K562 (cell line): ENCODE measurements around the gene FUT8. TPM values are rescaled to one million over a fixed set of nuclear protein-coding genes. Genes with fewer than 3 reads are reported as not detected.

Source experiments
- ATAC-seq: fragments of 200-7000 bp; cut with Tn5 transposase; 3 replicates; pipeline ENCODE4 v1.9.1; 2020; ENCODE audit warnings: moderate library complexity
- BruUV-seq: library from RNA; stranded (reverse); fragments of 400-500 nt; replicated peaks from 2 replicates; lab custom pipeline; 2021; lab: Mats Ljungman, UMichigan
- CTCF ChIA-PET: fragments of 300-600 bp; formaldehyde crosslinking; extraction: SDS; loops from one replicate; lab custom pipeline; 2021; ENCODE audit warnings: low intra/inter-chr PET ratio; lab: Yijun Ruan, JAX
- POLR2A ChIA-PET: fragments of 300-600, 350-650 bp; sonication (Branson Sonifier 250); formaldehyde crosslinking; extraction: SDS; loops from one replicate; lab custom pipeline; 2021; ENCODE audit warnings: antibody characterized with exemption, inconsistent platforms; lab: Yijun Ruan, JAX
- DNase-seq, 4 experiments: peaks; one replicate each; pipeline versions ENCODE4 v3.0.0 to v3.0.0-alpha.2; 2011 to 2018; ENCODE audit warnings: low spot score in 3 of 4, mixed read lengths in 3 of 4; ENCODE audit errors: extremely low read depth in 1 of 4
- FAIRE-seq: peaks from 2 replicates; lab custom pipeline; 2011; peaks lifted over from hg19 to GRCh38; lab: Jason Lieb, UNC
- H2AFZ ChIP-seq: 2 replicates; pipeline ENCODE4 v1.6.0; 2011; ENCODE audit warnings: low read depth, low read length, control low read depth, inconsistent platforms
- H3K27ac ChIP-seq: fragments of 200-600 bp; 3 replicates; pipeline ENCODE4 v1.8.0; 2011; ENCODE audit warnings: low read depth, mild to moderate bottlenecking, control low read depth, inconsistent platforms, low read length, moderate library complexity, mixed read lengths; ENCODE audit errors: extremely low read depth
- H3K27me3 ChIP-seq, 2 experiments: fragments of 300-600 bp in 1 of 2; 2 replicates in 1 of 2; 3 replicates in 1 of 2; pipeline versions ENCODE4 v1.6.0 to v1.8.0; 2011; ENCODE audit warnings: inconsistent platforms in 2 of 2, low read length in 2 of 2, mild to moderate bottlenecking in 1 of 2, mixed read lengths in 1 of 2, moderate library complexity in 1 of 2; ENCODE audit not compliant: control insufficient read depth in 2 of 2, insufficient read depth in 2 of 2
- H3K36me3 ChIP-seq: fragments of 300-600 bp; 3 replicates; pipeline ENCODE4 v1.8.0; 2011; ENCODE audit warnings: mild to moderate bottlenecking, low read length, inconsistent platforms; ENCODE audit not compliant: control insufficient read depth, insufficient read depth
- H3K4me1 ChIP-seq, 2 experiments: fragments of 200-600 bp in 1 of 2; replicated peaks in 1 of 2; 2 replicates in 1 of 2; 3 replicates in 1 of 2; pipeline versions ENCODE4 v1.5.1 to v1.8.0; 2011; ENCODE audit warnings: inconsistent platforms in 2 of 2, low read length in 2 of 2, mild to moderate bottlenecking in 1 of 2, mixed read lengths in 1 of 2, moderate library complexity in 1 of 2; ENCODE audit not compliant: control insufficient read depth in 2 of 2, insufficient read depth in 2 of 2
- H3K4me2 ChIP-seq: 2 replicates; pipeline ENCODE4 v1.6.1; 2011; ENCODE audit warnings: low read length, control low read depth, inconsistent platforms, mixed read lengths; ENCODE audit not compliant: insufficient read depth
- H3K4me3 ChIP-seq: fragments of 200-600 bp; sonication (generic), shearing (Covaris generic); 2 replicates; pipeline ENCODE4 v1.5.1; 2016; ENCODE audit warnings: control low read depth, inconsistent platforms
- H3K79me2 ChIP-seq: fragments of 200-600 bp; 3 replicates; pipeline ENCODE4 v1.8.0; 2011; ENCODE audit warnings: low read length, inconsistent platforms; ENCODE audit not compliant: control insufficient read depth, insufficient read depth
- H3K9ac ChIP-seq, 2 experiments: 2 replicates each; pipeline versions ENCODE4 v1.6.0 to v1.6.1; 2011; ENCODE audit warnings: low read depth in 2 of 2, low read length in 2 of 2, control low read depth in 1 of 2, inconsistent platforms in 1 of 2, mild to moderate bottlenecking in 1 of 2, mixed read lengths in 1 of 2; ENCODE audit not compliant: insufficient read depth in 1 of 2
- H3K9me1 ChIP-seq: one replicate; pipeline ENCODE4 v1.6.0; 2011; ENCODE audit warnings: inconsistent platforms, mild to moderate bottlenecking, low read length, moderate library complexity; ENCODE audit not compliant: control insufficient read depth, insufficient read depth
- H3K9me3 ChIP-seq: replicated peaks from 2 replicates; pipeline ENCODE4 v1.5.1; 2011; ENCODE audit warnings: low read depth, low read length, inconsistent platforms; ENCODE audit not compliant: control insufficient read depth, insufficient read depth
- H4K20me1 ChIP-seq: replicated peaks from 2 replicates; pipeline ENCODE4 v1.6.1; 2011; ENCODE audit warnings: low read length, inconsistent platforms, mixed read lengths; ENCODE audit not compliant: control insufficient read depth, insufficient read depth
- CHCHD3 ChIP-seq: fragments of 250-450 bp; sonication (Bioruptor Pico); IDR thresholded peaks from 2 replicates; pipeline ENCODE4 v2.1.2; 2022; ENCODE audit warnings: mild to moderate bottlenecking
- DDX20 ChIP-seq: fragments of 450-650 bp; IDR thresholded peaks from 2 replicates; pipeline ENCODE4 v1.6.1; 2016; ENCODE audit warnings: missing genetic modification characterization, low read depth, mild to moderate bottlenecking, missing compliant biosample characterization, moderate library complexity
- E2F4 ChIP-seq: sonication (generic); formaldehyde crosslinking; IDR thresholded peaks from 2 replicates; pipeline ENCODE4 v1.8.0; 2022; ENCODE audit warnings: mild to moderate bottlenecking, low read depth, missing genetic modification reagents
- ETS2 ChIP-seq: IDR thresholded peaks from 2 replicates; pipeline ENCODE4 v1.6.1; 2016; ENCODE audit warnings: borderline replicate concordance, missing genetic modification characterization, mild to moderate bottlenecking, moderate library complexity, missing compliant biosample characterization; ENCODE audit not compliant: poor library complexity, severe bottlenecking
- GATAD2A ChIP-seq: fragments of 450-650 bp; IDR thresholded peaks from 2 replicates; pipeline ENCODE4 v1.6.1; 2017
- HEY1 ChIP-seq: fragments of 250-450 bp; sonication (Bioruptor Pico); IDR thresholded peaks from 2 replicates; pipeline ENCODE4 v1.5.0; 2020; ENCODE audit warnings: mild to moderate bottlenecking, moderate library complexity, borderline replicate concordance
- HMG20A ChIP-seq: fragments of 450-650 bp; formaldehyde crosslinking; conservative IDR thresholded peaks from 2 replicates; pipeline ENCODE4 v1.4.0; 2020; ENCODE audit warnings: mild to moderate bottlenecking, mixed read lengths
- HNRNPH1 ChIP-seq: fragments of 200-400 bp; formaldehyde crosslinking; optimal IDR thresholded peaks from 2 replicates; pipeline ENCODE3; 2017; ENCODE audit warnings: low read depth, mild to moderate bottlenecking, low read length, moderate library complexity
- MBD1 ChIP-seq: fragments of 250-450 bp; sonication (Bioruptor Pico); IDR thresholded peaks from 2 replicates; pipeline ENCODE4 v1.8.0; 2022; ENCODE audit warnings: inconsistent platforms
- MEIS2 ChIP-seq: fragments of 450-650 bp; IDR thresholded peaks from 2 replicates; pipeline ENCODE4 v1.6.1; 2014; ENCODE audit warnings: mild to moderate bottlenecking; ENCODE audit not compliant: partially characterized antibody
- OTX1 ChIP-seq: fragments of 450-650 bp; formaldehyde crosslinking; IDR thresholded peaks from 2 replicates; pipeline ENCODE4 v1.4.0; 2022; ENCODE audit warnings: mild to moderate bottlenecking
- TSC22D4 ChIP-seq: fragments of 450-650 bp; IDR thresholded peaks from 2 replicates; pipeline ENCODE4 v1.6.1; 2016; ENCODE audit warnings: missing genetic modification characterization, missing biosample characterization, control low read depth
- XRCC3 ChIP-seq: fragments of 450-650 bp; IDR thresholded peaks from 2 replicates; pipeline ENCODE4 v1.6.1; 2017; ENCODE audit warnings: mild to moderate bottlenecking, moderate library complexity
- ZBTB5 ChIP-seq: fragments of 450-650 bp; IDR thresholded peaks from 2 replicates; pipeline ENCODE4 v1.6.1; 2017; ENCODE audit warnings: antibody characterized with exemption
- ZNF311 ChIP-seq: fragments of 250-450 bp; sonication (Bioruptor Pico); IDR thresholded peaks from 2 replicates; pipeline ENCODE4 v1.4.0; 2020; ENCODE audit warnings: mild to moderate bottlenecking, moderate library complexity
- ZNF431 ChIP-seq: sonication (generic); formaldehyde crosslinking; IDR thresholded peaks from 2 replicates; pipeline ENCODE4 v1.8.0; 2022; ENCODE audit warnings: mild to moderate bottlenecking, missing genetic modification reagents
- ZNF507 ChIP-seq: conservative IDR thresholded peaks from 2 replicates; pipeline ENCODE4 v1.6.1; 2017; ENCODE audit warnings: missing genetic modification characterization, missing compliant biosample characterization
- ZNF583 ChIP-seq: fragments of 250-450 bp; sonication (Bioruptor Pico); IDR thresholded peaks from 2 replicates; pipeline ENCODE4 v1.4.0; 2020
- ZNF589 ChIP-seq: fragments of 200-800 bp; sonication (Bioruptor generic); IDR thresholded peaks from 2 replicates; pipeline ENCODE4 v1.6.1; 2016; ENCODE audit warnings: low read depth, missing genetic modification characterization, missing compliant biosample characterization
- ZZZ3 ChIP-seq: fragments of 450-650 bp; IDR thresholded peaks from 2 replicates; pipeline ENCODE4 v1.6.1; 2016; ENCODE audit warnings: antibody characterized with exemption, mild to moderate bottlenecking, moderate library complexity
- in situ Hi-C: fragments of 300-500 bp; cut with MboI; formaldehyde crosslinking; loops from 4 replicates; pipeline ENCODE4 v1.15.0; 2018; ENCODE audit warnings: inconsistent platforms, mixed read lengths
- intact Hi-C: fragments of 100-400 bp; cut with micrococcal nuclease; formaldehyde crosslinking; loops from 2 replicates; pipeline ENCODE4 v1.14.2; 2022
- polyA plus RNA-seq, 8 experiments: library from polyadenylated mRNA; depleted of rRNA in 4 of 8; stranded (reverse) in 5 of 8; unstranded in 3 of 8; fragments of >200 nt; fragmentation: Nextera tagmentation in 2 of 8; fragmentation: Illumina TruSeq in 1 of 8; extraction: Ambion mirVana in 2 of 8; extraction: Trizol in 1 of 8; gene quantifications; 2 replicates each; pipeline versions ENCODE4 v1.2.1 to v1.2.3, GENCODE V29; 2011 to 2014; ENCODE audit warnings: inconsistent platforms in 1 of 8, missing spikeins in 1 of 8
- total RNA-seq, 7 experiments: library from RNA; depleted of rRNA in 6 of 7; stranded (reverse); fragments of >200 nt in 6 of 7; fragmentation: Illumina TruSeq in 2 of 7; extraction: Trizol in 2 of 7; gene quantifications; 2 replicates each; pipeline versions ENCODE4 v1.2.1 to v1.2.3, GENCODE V29; 2011 to 2021; ENCODE audit warnings: low replicate concordance in 1 of 7

FUT8 gene
- total and polyA plus RNA-seq, 9 of the 15 experiments (the other 6 are each of a cell fraction or from before 2014, with no cell fraction given): 4.1 to 15.2 (median 7.8) TPM

GRCh38 chr14:65784574-65784973 lies 372.0 kb downstream of the FUT8 start (continued):
- TF ChIP-seq OTX1 (CRISPR knock-in tag) (no peak), ZNF507 (tag) (no peak), ETS2 (tag) (no peak), TSC22D4 (tag) (no peak)

GRCh38 chr14:65787461-65787860 lies 374.9 kb downstream of the FUT8 start:
- no peak overlapping the region for H3K9ac ChIP-seq
- H3K27ac ChIP-seq: no peak overlapping the region
- FAIRE-seq (no peak), DNase-seq (no peak), ATAC-seq (no peak)
- no peaks in the 10 kb centered on the region; a peak in 1 of 5 replicates for H3K4me1 ChIP-seq
- intact Hi-C loops: no loop called here
- H3K4me2 ChIP-seq: no peak overlapping the region
- no peak overlapping the region for H2AFZ ChIP-seq
- no peaks in the 10 kb centered on the region for H3K36me3 ChIP-seq
- ChIA-PET CTCF (no interaction called here), POLR2A (no interaction called here)
- in situ Hi-C loops: no loop called here
- no peaks in the 10 kb centered on the region for H3K9me3 ChIP-seq
- H4K20me1 ChIP-seq: no peaks in the 10 kb centered on the region
- H3K4me3 ChIP-seq: no peak overlapping the region
- no TSS peak for BruUV-seq
- H3K9me1 ChIP-seq: no peaks in the 10 kb centered on the region
- peaks cover 0 to 13% of the 10 kb centered on the region in 2 experiments; a peak in 2 of 5 replicates for H3K27me3 ChIP-seq
- no peaks in the 10 kb centered on the region for H3K79me2 ChIP-seq
- no peak for TF ChIP-seq ZNF431 (CRISPR knock-in tag)
- no peak for TF ChIP-seq ZNF583 (CRISPR knock-in tag)
- no peak for TF ChIP-seq E2F4
- TF ChIP-seq MEIS2: no peak
- no peak for TF ChIP-seq XRCC3
- TF ChIP-seq HNRNPH1: no peak
- TF ChIP-seq ZBTB5: no peak
- no peak for TF ChIP-seq CHCHD3 (CRISPR knock-in tag)
- TF ChIP-seq HEY1 (CRISPR knock-in tag): no peak
- no peak for TF ChIP-seq ZZZ3
- no peak for TF ChIP-seq GATAD2A
- TF ChIP-seq HMG20A (CRISPR knock-in tag): no peak
- TF ChIP-seq ZNF311 (CRISPR knock-in tag): no peak
- TF ChIP-seq MBD1 (CRISPR knock-in tag): no peak
- no peak for TF ChIP-seq ZNF589 (CRISPR knock-in tag)
- TF ChIP-seq DDX20 (tag): no peak
